Measurements from ENCODE around the gene PAM.

GRCh38 chr5:102921341-102922044 is 166.4 kb downstream of the PAM start:
- TF ChIP-seq CTCF (IDR thresholded peaks at IDR 0.05) = no peak
- TF ChIP-seq POLR2A (IDR thresholded peaks at IDR 0.05) = no peak
